ELF-1 (cell line): ENCODE measurements around the gene AQP2.

Experiments
- DNase-seq: peaks from one replicate; pipeline ENCODE4 v3.0.0-alpha.2; 2016; ENCODE audit warnings: low read depth, low spot score

AQP2 gene, protein sequence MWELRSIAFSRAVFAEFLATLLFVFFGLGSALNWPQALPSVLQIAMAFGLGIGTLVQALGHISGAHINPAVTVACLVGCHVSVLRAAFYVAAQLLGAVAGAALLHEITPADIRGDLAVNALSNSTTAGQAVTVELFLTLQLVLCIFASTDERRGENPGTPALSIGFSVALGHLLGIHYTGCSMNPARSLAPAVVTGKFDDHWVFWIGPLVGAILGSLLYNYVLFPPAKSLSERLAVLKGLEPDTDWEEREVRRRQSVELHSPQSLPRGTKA

GRCh38 chr12:49950273-49951251, at the start of gene AQP2:
AQP2 (plus strand) TSS chr12:49950737; CDS start chr12:49950831, 94 bp downstream.
- DNase-seq = no peak

DNA sequence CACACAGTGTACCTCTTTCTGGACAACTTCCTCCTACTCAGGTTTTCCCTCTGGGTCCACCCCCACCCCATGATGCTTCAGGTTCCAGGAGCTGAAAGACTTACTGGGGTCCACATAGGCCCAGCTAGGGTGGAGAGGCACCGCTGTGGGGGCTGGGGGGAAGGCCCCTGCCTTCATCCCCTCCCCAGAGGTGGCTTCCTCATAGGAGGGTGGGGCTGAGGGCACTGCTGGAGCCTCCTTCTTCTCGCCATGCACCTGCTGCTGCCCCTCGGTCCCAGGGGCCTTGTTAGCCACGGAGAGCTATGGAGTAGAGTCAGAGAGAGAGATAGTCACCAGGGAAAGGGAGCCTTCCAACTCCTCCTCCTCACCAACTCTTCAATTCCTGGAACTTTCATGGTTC, 49.5 kb upstream of the AQP2 start:
- DNase-seq = no peak

- DNase-seq = no peak
These were observed 48.6 kb upstream of the AQP2 start for GRCh38 chr12:49901986-49902385.

DNA sequence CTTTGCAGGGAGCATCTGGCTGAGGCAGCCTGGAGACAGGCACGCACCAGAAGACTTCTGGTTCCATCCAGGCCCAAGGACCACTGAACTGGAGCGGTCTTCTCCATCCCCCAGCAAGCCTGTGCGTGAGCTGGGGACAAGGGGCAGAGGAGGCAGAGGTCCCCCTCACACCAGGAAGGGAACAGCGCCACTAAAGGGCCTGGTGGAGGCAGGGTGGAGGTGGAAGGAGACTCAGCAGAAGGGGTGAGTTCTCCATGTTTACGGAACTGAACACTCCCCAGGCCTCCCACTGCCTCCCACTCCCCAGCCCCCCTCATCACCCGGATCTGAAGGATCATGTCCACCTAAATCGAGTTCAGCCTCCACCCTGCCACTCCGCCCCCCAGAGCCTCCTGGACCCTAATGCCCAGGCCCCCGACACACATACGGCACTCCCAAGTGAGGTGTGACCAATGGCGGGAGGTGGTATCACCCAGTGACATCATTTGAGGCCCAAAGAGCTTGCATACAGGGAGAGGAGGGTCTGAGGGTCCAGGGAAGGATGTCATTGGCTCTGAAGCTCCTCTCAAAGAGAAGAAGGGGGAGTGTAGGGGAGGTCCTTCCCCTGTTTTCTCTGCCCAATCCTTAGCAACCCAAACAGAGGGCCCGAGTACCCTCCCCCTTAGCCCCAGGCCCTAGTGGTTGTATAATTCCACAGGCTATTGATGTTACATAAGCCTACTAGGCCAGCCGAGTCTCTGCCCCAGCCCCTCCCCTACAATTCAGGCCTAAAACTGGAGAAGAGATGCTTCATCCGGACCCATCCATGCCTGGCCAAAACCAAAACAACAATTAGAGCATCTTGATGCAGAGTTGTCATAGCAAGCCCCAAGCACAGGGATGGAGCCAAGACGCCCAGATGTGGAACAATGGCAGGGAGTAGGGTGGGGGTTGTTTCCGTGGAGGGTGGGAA, 47.9 kb upstream of the AQP2 start:
- peak; percentile 82 for DNase-seq

GRCh38 chr12:49903351-49903699, 47.2 kb upstream of the AQP2 start:
- no peak for DNase-seq

- DNase-seq = no peak
These were observed 46.7 kb upstream of the AQP2 start, which contains the start of gene FAIM2 for GRCh38 chr12:49903700-49904423. FAIM2 (minus strand) TSS chr12:49903900; CDS start chr12:49903792, 108 bp downstream.

- DNase-seq = no peak
These were observed 45.9 kb upstream of the AQP2 start for GRCh38 chr12:49904601-49905000.

DNA sequence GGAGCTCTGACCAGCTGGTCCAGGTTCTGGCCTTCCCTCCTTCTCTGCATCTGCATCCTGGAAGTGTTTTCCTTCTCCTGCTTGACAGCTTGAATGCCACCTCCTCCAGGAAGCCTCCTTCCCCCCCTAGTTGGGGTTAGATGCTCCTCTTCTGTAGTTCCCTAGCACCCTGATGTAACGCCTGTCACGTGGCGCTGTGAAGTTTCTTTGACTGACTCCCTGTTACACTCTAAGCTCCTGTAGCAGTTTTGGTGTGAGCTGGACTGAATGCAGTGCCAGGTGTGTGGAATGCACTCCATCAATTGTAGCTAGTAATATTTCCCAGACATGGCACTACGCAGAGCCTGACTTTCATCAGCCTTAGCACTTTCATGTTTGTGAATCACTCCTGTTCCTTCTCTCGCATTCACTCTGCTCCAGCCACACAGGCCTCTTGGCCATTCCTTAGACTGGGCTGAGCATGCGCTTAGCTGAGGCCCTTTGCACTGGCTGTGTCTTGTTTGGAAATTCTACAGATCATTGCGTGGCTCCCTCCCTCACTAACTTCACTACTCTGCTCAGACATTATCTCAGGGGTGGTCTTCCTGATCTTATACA, 44.7 kb upstream of the AQP2 start:
- DNase-seq = no peak

GRCh38 chr12:49907352-49907751, 43.2 kb upstream of the AQP2 start:
- no peak for DNase-seq

DNA sequence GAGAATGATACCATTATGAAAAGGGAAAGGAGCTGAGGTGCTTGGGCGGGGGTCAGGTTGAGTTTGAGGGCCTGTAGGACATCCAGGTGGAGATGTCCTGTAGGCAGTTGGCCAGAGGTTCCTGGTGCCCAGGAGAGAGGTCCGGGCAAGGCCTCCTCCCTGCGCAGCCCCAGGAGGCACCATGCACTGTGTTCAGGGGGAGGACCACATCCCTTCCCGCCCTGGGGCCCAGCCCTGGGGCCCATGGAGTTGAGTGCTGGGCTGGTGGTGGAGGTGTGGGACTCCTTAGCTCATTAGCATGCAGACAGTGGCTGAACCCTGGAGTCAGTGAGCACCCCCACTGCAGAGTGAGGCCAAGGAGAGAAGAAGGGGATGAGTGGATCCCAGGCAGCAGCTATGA, 41.2 kb upstream of the AQP2 start:
- no peak for DNase-seq

- DNase-seq = peak; percentile 74
These were observed 40.7 kb upstream of the AQP2 start for GRCh38 chr12:49909826-49910225.

DNA sequence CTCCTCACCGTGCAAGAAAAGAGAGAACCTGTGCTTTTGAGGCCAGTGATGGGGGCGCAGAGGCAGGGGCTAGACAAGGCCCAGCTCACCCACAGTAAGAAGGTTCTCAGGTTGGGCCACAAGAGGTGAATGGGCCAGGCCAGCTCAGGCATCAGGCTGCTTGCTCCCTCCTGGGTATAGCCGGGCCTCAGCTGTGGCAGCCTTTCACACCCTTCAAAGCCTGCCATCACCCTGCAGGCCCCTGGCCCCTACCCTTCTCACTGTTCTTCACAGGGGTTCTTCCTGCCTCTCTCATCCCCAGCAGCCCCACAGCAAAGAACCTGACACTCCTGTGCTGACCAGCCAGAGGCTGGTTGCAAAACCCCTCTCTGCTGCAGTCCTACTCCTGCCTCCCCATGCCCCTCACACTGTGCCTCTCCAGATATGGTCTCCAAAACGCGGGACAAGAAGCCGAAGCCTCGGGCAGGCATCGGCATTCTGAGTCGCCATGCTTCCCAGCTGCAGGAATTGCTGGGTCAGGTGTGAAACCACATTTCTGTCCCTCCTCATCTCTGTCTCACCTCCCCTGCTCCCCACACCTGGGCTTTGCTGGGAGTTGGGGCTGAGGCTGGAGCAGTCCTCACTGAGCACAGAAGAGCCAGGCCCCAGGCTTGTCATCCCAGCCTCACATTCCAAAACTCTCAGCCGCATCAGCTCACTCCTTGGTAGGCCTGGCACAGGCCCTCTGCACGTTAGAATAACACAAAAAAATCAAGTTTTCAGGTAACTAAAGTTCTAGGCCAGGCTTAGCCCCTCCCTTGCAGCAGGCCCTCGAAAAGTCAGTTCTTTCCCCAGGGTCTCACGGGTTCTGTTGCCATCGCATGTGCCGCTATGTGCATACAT, 40.0 kb upstream of the AQP2 start:
- DNase-seq = peak; percentile 20

GRCh38 chr12:49911213-49911605, 39.3 kb upstream of the AQP2 start:
- DNase-seq = no peak

- DNase-seq = no peak
These were observed 37.9 kb upstream of the AQP2 start for GRCh38 chr12:49912345-49913255.

- DNase-seq = no peak
These were observed 34.2 kb upstream of the AQP2 start for GRCh38 chr12:49916129-49916919.

DNA sequence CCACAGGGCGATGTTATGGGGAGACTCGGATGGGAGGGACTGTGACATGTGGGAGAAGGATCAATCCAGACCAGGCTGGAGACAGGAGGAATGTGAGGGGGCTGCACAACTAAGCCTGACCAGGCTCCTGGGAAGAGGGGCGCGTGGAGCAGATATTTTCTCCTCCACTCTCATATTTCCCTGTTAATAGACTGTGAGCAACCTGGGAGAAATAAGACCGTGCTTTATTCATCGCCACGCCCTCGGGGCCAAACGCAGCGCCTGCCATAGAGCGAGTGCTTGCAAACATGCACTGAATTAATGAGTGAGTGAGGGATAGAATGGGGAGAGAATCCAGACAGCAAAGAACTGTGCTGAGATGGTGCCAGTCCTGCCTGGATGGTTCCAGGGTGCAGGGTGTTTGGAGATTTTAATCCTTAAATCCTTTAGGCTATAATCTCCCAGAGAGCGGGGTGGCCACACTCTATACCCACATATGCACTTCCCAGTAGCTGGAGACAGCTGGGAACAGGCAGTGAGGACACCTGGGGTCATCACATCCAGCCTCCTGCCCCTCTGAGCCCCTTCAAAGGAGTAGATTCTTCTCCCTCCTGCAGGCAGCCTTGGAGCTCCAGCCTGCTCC, 33.3 kb upstream of the AQP2 start:
- no peak for DNase-seq

DNA sequence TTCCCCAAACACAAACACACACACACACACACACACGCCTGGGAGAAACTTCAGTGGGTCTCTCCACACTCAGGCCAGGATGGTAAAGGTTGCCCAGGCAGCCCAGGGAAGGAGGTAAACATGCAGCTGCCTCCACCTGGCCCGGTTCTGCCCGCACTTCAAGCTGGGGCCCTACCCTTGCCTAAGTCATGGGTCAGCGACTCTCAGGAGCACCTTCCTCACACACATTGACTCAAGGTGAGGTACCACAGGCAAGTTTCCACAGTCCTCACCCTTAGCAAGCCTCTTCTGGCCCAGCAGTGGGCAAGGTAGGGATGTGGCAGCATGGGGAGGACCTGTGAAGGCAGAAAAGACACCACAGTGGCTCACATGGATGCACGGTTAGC, 32.8 kb upstream of the AQP2 start:
- DNase-seq = no peak
